Measurements from ENCODE around the gene ARPC1A. TPM values are rescaled to one million over a fixed set of nuclear protein-coding genes. Genes with fewer than 3 reads are reported as not detected.
"Not testable (repeated sequence)": the region's sequence is repeated elsewhere in the genome, so short reads cannot be mapped to it uniquely, and the experiment has no call there.

Gene ARPC1A
- total and polyA plus RNA-seq, 2 of the 8 experiments (the other 6 are each of a cell fraction or from before 2014, with no cell fraction given): 123 to 155 TPM

GRCh38 chr7:99387239-99387635 lies 61.5 kb downstream of the ARPC1A start:
- not testable (repeated sequence) for H3K27ac ChIP-seq (ENCODE audit: low read depth, low read length); H4K91ac ChIP-seq (replicated peaks; ENCODE audit: insufficient read length, low read length); H3K23ac ChIP-seq (ENCODE audit: insufficient read length); FAIRE-seq; H3K23me2 ChIP-seq (ENCODE audit: low read depth, low read length); H2BK20ac ChIP-seq (ENCODE audit: low read length); H3K27me3 ChIP-seq (replicated peaks in 1 of 4; ENCODE audit: control insufficient read depth in 3 of 4, extremely low read depth in 1 of 4, insufficient read depth in 3 of 4, low read length in 3 of 4); H2BK12ac ChIP-seq (ENCODE audit: low read depth, low read length); H3K18ac ChIP-seq (ENCODE audit: extremely low read depth, low read length); H2BK120ac ChIP-seq (replicated peaks; ENCODE audit: low read depth, low read length); H3K4me1 ChIP-seq (replicated peaks in 1 of 4; ENCODE audit: control insufficient read depth in 3 of 4, insufficient read depth in 4 of 4, low read length in 3 of 4); H3K4me3 ChIP-seq (ENCODE audit: extremely low read depth in 1 of 4, insufficient read depth in 2 of 4, low read depth in 3 of 4, low read length in 4 of 4); H2BK5ac ChIP-seq (ENCODE audit: low read depth, low read length); H3K79me1 ChIP-seq (ENCODE audit: low read depth, low read length); H3K14ac ChIP-seq (ENCODE audit: insufficient read length); H3K4me2 ChIP-seq (ENCODE audit: insufficient read depth in 1 of 2, low read depth in 2 of 2, low read length in 2 of 2); H3K9ac ChIP-seq (replicated peaks in 1 of 4; ENCODE audit: extremely low read depth in 1 of 4, low read depth in 3 of 4, low read length in 3 of 4); DNase-seq (ENCODE audit: low read depth in 1 of 2, low spot score in 2 of 2); H4K5ac ChIP-seq (ENCODE audit: insufficient read length, low read depth, low read length); H2BK15ac ChIP-seq (ENCODE audit: low read length); H2AFZ ChIP-seq (ENCODE audit: low read length); H3K9me3 ChIP-seq (ENCODE audit: insufficient read depth in 2 of 2, low read depth in 1 of 2, low read length in 1 of 2); H4K8ac ChIP-seq (ENCODE audit: extremely low read depth, insufficient read depth, low read length); H2AK5ac ChIP-seq (ENCODE audit: low read depth, low read length); H3K79me2 ChIP-seq (ENCODE audit: control insufficient read depth in 1 of 2, insufficient read depth in 2 of 2, low read length in 2 of 2); H3K56ac ChIP-seq (replicated peaks; ENCODE audit: insufficient read length, low read depth, low read length); H3K4ac ChIP-seq (replicated peaks; ENCODE audit: insufficient read length, low read depth, low read length)
- 84% methylated on average over 14 of the region's 14 CpGs; no CpG with 5 or more reads in 1 of the 2 experiments for WGBS, 2 experiments (ENCODE audit: extremely low coverage in 1 of 2, insufficient coverage in 1 of 2, insufficient read length in 1 of 2, insufficient replicate concordance in 2 of 2, low coverage in 1 of 2, low lambda C conversion rate in 2 of 2, missing lambda C conversion rate in 1 of 2)
- Histone ChIP-seq H4K20me1 (replicated peaks in 1 of 2; ENCODE audit: control insufficient read depth in 1 of 2, insufficient read depth in 2 of 2, low read length in 2 of 2) (peaks cover 11% of the 10 kb centered on the region in 2 experiments), H3K36me3 (ENCODE audit: control insufficient read depth in 2 of 4, insufficient read depth in 4 of 4, low read length in 3 of 4) (peaks cover 2 to 26% (median 16%) of the 10 kb centered on the region in 4 experiments; a peak in 6 of 8 replicates)
- POLR2A ChIA-PET (ENCODE audit: partially characterized antibody): interaction anchor here (1.2 to 1.9 kb wide), 2 partner anchors 13 to 22 kb away, joined by 4 to 5 read pairs; partner anchors contain the start of genes BUD31 and PDAP1
- CTCF ChIA-PET (ENCODE audit: partially characterized antibody): interaction anchor here (0.6 to 2.5 kb wide), 7 partner anchors 10 to 287 kb away, joined by 3 to 14 read pairs (median 4); partner anchors contain the start of genes BUD31 and PDAP1
